Measurements from ENCODE around the gene IL5.
"Not testable (repeated sequence)": the region's sequence is repeated elsewhere in the genome, so short reads cannot be mapped to it uniquely, and the experiment has no call there.

The IL5 gene

DNA sequence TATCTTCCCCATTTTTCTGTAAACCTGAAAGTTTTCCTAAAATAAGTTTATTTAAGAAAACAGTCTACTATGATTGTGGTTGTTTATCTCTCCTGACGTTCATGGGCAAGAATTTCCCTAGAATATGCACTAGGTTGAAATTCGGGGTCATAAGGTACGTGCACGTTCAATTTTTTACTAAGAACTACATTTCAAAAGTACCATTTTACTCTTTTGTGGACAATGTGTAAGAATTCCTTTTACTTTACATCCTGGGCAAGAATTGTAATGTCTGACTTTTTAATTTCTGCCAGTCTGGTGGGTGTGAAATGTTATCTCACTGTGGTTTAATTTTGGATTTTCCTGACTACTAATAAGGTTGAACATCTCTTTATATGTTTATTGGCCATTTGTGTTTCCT, 12.4 kb downstream of the IL5 start:
- no peak for DNase-seq (ENCODE audit: low read depth, low spot score)

DNA sequence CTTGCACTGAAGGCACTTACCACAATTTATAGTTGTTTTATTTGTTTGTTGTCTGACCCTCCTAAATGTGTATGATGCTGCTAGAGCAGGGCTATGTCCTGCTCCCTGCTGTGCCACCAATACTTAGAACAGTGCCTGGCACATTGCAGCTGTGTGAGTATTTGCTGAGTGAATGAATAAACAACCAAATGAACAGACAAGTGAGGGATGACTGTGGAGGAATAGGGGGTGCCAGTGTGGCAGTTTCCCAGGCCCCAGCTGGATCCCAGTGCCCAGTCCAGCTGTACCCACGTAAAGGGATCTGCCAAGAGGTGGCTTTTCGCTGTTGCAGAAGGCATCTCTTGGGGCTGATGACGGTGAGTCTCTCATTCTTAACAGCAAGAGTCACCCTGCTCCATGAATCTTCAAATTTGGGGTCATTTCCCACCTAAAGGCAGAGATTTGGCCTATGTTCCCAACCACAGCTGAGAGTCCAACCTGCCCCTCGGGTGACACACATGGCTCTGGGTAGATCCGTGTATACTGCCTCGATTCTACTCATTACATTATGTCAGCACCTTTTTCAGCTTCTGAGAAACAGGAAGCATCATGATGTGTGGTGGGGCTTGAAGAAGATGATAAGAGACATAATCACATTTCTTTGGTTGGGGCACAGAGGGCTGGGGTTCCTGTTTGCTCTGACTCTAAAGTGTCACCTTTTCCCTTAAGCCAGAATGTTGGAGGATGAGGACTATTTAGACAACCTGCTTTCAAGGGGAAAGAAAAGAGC, 14.3 kb downstream of the IL5 start:
- no peak for DNase-seq (ENCODE audit: low read depth, low spot score)

GRCh38 chr5:132528021-132528420, 15.3 kb downstream of the IL5 start:
- DNase-seq (ENCODE audit: low read depth, low spot score) = no peak

DNA sequence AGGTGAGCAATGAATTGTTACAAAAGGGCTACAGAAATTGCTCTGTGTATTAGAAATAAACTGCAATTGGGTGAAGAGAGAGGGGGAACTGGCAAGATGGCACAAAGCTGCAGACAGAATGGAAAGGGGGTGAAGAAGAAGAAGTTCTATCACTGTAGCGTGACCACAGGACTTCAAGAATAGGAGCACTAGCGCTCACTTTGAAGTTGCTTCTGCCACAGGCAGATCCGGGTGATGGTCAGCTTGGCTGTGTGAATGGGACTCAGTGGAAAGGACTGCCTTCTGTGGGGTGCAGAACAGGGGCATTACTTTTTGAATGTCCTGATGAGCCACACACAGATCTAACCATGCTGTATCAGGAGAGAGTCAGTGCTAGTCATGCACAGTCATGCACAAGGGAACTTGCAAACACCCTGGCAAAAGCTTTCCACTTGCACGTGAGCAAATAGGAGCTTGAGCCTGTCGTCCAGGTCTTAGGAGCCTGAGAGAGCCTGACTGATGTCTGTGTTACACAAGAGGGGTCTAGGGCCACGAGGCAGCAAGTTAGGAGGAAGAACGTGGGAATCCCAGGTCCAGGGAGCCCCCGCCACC, 16.3 kb downstream of the IL5 start:
- no peak for DNase-seq (ENCODE audit: low read depth, low spot score)

DNA sequence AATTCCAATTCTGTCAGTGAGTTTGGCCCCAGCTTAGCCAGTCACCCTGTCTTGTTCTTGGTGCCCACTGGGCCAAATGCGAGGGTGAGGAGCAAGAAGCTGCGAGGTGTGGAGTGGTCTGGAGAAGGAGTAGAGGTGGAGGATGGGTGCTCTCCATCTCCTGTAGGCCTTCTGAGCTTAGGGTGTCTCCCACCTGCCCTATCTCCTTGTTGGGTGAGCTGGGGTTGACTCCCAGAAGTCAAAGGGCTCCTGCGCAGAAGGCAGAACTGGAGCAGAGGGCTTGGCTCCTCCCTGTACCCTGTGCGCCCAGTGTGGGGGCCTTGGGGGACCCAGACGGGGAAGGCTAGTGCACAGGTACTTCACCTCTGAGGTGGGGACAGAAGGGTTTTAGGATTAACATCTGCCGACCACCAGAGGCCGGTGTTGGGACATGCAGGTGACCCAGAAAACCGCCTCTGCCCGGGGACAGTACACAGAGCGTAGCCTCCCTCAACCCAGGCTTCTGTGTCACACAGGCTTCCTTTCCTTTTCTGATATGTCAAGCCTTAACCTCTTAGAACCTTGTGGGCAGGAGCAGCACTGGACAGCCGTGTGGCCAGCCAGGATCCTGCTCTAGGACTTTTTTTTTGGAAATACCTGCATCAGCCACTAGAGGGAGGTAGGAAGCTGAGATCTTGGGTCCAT, 16.9 kb downstream of the IL5 start:
- DNase-seq (ENCODE audit: low read depth, low spot score) = peak; percentile 17

GRCh38 chr5:132525299-132525724, 18.0 kb downstream of the IL5 start:
- no peak for DNase-seq (ENCODE audit: low read depth, low spot score)

DNA sequence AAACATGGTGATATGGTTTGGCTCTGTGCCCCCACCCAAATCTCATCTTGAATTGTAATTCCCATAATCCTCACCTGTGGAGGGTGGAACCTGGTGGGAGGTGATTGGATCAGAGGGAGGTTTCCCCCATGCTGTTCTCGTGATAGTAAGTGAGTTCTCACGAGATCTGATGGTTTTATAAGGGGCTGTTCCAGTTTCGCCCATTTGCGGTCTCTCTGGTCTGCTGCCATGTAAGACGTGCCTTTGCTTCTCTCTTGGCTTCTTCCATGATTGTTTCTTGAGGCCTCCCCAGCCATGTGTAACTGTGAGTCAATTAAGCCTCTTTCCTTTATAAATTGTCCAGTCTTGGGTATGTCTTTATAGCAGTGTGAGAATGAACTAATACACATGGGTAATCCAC, 18.4 kb downstream of the IL5 start:
- not testable (repeated sequence) for DNase-seq (ENCODE audit: low read depth, low spot score)

GRCh38 chr5:132522067-132522466, 21.3 kb downstream of the IL5 start:
- not testable (repeated sequence) for DNase-seq (ENCODE audit: low read depth, low spot score)

GRCh38 chr5:132513618-132514336, 29.5 kb downstream of the IL5 start:
- DNase-seq (ENCODE audit: low read depth, low spot score) = not testable (repeated sequence)

- DNase-seq (ENCODE audit: low read depth, low spot score) = no peak
These were observed 33.2 kb downstream of the IL5 start for GRCh38 chr5:132510076-132510475.

DNA sequence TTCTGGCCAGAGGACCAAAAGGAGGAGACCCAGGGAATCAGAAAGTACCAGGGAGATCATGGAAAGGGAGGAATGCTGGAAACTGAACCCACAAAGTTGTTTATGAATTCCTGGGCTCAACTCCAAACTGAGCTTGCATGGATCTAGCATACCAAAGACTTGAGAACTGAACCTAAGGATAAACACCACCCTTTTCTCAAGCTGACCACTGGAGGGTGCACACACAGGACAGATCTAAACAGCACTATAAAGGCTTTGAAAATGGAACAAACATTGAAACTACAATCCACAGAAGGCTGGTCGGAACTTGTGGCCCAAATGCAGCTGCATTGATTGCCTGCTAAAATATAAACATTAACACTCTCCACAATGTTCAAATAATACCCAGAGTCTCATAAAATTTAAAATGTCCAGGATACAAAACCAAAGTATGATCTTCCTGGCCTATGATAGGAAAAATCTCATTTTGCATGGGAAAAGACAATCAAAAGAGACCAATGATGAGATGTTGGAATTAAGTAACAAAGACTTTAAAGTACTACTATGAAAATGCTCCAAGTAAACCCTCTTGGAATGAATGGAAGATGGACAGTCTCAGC, 37.1 kb downstream of the IL5 start:
- DNase-seq (ENCODE audit: low read depth, low spot score) = no peak

GRCh38 chr5:132505641-132506040, 37.7 kb downstream of the IL5 start:
- no peak for DNase-seq (ENCODE audit: low read depth, low spot score)

DNA sequence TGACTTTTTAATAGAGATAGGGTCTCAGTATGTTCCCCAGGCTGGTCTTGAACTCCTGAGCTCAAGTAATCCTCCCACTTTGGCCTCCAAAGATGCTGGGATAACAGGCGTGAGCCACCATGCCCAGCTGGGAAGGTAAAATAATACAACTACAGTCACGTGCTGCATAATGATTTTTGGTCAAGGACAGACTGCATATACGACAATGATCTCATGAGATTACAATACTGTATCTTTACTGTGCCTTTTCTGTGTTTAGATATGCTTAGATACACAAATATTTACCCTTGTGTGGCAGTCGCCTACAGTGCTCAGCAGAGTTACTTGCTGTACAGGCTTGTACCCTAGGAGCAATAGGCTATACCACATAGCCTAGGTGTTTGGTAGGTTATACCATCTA, 38.6 kb downstream of the IL5 start:
- no peak for DNase-seq (ENCODE audit: low read depth, low spot score)

- DNase-seq (ENCODE audit: low read depth, low spot score) = no peak
These were observed 40.1 kb downstream of the IL5 start for GRCh38 chr5:132503244-132503643.

- no peak for DNase-seq (ENCODE audit: low read depth, low spot score)
These were observed 41.1 kb downstream of the IL5 start for GRCh38 chr5:132501961-132502931.

DNA sequence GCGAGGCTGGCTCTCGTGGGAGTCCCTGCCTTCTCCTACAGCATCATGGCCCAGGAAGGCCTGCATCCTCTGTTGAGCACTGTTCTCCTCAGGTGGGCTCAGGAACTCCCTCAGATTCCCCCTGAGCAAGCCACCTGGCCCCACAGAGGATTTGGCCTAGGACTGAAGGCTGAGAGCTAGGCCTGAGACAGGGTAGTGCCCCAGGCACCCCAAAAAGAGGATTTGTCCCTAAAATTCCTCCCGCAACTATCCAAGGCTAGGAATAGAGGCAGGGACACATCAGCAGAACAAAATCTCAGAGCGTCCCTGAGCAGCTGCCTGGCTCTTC, 41.7 kb downstream of the IL5 start:
- no peak for DNase-seq (ENCODE audit: low read depth, low spot score)

DNA sequence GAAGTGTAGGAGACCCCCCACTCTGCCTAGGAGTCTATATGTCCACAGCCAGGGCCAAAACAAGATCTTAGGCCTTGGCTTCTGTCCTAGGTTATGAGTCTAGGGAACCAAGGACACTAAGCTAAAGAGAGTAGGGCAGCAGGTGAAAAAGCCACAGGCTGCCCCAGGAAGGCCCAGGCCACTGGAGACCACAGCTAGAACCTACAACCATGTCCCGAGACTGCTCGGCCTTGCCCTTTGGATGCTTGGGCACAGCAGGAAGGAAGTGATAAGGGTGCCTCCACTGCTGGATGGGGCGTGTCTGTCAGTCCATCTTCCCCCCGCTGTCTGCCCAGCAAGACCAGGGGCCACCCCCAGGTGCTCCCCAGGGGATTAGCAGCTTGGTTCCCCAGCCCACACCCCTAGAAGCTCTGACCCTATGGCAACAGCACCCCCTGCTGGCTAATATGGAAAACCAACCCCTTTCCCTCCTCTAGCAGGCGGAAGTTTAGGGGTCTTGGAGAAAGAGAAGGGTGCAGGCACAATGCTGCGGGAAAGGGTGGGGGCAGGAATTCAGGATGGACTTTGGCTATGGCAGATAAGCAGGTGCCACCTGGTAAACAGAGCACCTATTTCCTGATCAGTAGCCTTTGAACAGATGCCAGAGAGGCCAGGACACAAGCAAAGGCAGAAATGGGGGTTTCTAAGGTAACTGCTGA, 42.2 kb downstream of the IL5 start:
- no peak for DNase-seq (ENCODE audit: low read depth, low spot score)

DNA sequence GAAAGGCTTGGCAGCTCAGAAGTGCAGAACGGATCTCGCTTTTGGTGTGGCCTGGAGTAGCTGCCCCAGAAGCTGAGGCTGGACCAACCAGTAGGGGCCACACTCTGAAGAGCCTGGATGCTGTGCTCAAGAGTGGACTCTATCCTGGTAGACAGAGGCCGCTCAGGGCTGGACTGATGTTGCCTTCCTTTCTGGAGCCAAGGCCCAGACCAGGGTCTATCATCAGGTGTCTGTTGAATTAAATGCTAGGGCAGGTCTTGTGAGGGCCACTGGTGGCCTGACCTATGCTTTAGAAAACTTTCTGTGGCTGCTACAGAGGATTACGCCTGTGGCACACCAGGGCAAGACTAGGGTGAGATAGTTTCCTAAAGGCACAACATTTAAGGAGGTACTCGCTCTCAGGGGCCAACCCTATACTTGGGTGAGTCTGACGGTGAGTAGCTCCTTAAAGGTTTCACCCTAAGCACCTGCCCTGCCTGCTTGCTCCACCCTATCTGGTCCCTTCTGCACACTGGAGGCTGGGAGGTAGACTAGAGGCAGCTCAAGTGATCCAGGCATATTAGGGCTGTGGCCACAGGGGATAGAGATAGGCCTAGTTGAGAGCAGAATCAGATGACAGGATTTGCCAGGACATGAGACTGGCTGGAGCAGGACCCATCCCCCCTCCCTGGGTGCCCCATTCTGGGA, 42.9 kb downstream of the IL5 start:
- DNase-seq (ENCODE audit: low read depth, low spot score) = no peak

DNA sequence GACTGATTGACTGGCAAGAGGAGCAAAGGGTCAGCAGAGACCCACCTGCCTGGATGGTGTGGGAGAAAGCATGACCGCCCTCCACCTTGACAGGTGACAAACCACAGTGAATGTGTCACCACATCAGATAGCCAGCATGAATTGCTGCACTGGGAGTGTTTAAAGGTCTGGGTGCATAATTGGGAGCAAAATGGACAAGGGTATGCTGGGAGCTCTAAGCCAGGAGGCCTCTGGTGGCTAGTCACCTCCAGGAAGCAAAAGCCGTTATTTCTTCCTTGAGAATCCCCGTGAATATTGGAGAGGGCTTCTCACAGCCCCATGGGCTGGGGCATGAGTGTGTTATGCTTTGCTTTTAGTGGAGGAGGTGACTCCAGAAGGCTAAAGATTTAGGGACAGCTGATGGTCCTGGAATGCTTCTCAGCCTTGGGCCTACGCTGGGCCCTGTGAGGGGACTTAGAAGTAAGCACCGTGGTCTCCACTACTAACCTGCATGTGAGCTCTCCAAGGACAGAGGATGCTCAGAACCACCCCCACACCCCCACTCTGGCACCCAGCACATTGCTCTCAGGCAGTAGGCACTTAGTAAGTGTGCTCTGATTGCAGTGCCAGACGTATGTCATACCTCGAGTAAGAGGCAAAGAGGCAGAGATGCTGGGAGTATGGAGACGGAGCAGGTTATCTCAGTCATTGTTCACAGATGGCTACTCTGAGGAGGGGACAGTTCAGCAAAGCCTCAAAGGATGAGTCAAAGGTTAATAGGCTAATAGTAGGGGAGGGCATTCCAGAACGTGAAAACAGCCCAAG, 43.7 kb downstream of the IL5 start:
- no peak for DNase-seq (ENCODE audit: low read depth, low spot score)

All from smooth muscle cell of the brain vasculature (primary cell).